ENCODE data around the gene RGS17. TPM values are rescaled to one million over a fixed set of nuclear protein-coding genes. Genes with fewer than 3 reads are reported as not detected.

RGS17 gene
- total RNA-seq (2013; cell fraction: nucleolus; rRNA removed): 0.17 TPM in 1 of 2 replicates, not detected in the other
- total RNA-seq (2014; rRNA removed): 0.06 TPM in 1 of 2 replicates, not detected in the other
- under 0.01 TPM in 1 of 2 replicates, not detected in the other for total RNA-seq (2014; rRNA removed; fragmentation: Illumina TruSeq; extraction: Trizol)
- total RNA-seq (2021): not detected in 2 replicates
- polyA plus RNA-seq (2011; ENCODE audit: low read depth): 0.03 TPM
- polyA plus RNA-seq (2011; rRNA removed): 0.10 and 0.14 TPM in 2 replicates
- 0.03 TPM in 1 of 2 replicates, not detected in the other for polyA plus RNA-seq (2011; cell fraction: cytosol; rRNA removed)
- polyA plus RNA-seq (2011; cell fraction: nucleus; rRNA removed): 0.01 TPM in 1 of 2 replicates, not detected in the other
- polyA plus RNA-seq (2012): 0.08 and 0.24 TPM in 2 replicates
- polyA plus RNA-seq (2014; fragmentation: Illumina TruSeq; extraction: Trizol): not detected in 2 replicates
- polyA plus RNA-seq (2014; fragmentation: Nextera tagmentation; extraction: Ambion mirVana): under 1 TPM; 0.11 to 0.29 TPM
- polyA plus RNA-seq (2014; rRNA removed): 0.01 TPM in 1 of 2 replicates, not detected in the other
- under 1 TPM; 0.17 to 0.20 TPM for polyA plus RNA-seq (2016; fragmentation: Nextera tagmentation; extraction: Ambion mirVana)
- not detected in 2 replicates for polyA minus RNA-seq (2011; rRNA and poly(A)+ RNA removed)
- not detected in 2 replicates for polyA minus RNA-seq (2011; cell fraction: cytosol; rRNA and poly(A)+ RNA removed)
- polyA minus RNA-seq (2011; cell fraction: nucleus; rRNA and poly(A)+ RNA removed): not detected in 2 replicates
- Bru-seq, nascent RNA: percentile 22 among the genes with signal in this experiment
- percentile 16 among the genes with signal in this experiment for BruChase-seq, experiment 1, labeled RNA remaining after a 6-hour chase
- BruChase-seq, experiment 2, labeled RNA remaining after a 2-hour chase: percentile 19 among the genes with signal in this experiment
- long read RNA-seq, experiment 1: 0 reads
- long read RNA-seq, experiment 2, partial matches to known transcripts: 0 of 3 reads
- long read RNA-seq, experiment 2, other reads (novel, unspliced or antisense): 2 of 3 reads

DNA sequence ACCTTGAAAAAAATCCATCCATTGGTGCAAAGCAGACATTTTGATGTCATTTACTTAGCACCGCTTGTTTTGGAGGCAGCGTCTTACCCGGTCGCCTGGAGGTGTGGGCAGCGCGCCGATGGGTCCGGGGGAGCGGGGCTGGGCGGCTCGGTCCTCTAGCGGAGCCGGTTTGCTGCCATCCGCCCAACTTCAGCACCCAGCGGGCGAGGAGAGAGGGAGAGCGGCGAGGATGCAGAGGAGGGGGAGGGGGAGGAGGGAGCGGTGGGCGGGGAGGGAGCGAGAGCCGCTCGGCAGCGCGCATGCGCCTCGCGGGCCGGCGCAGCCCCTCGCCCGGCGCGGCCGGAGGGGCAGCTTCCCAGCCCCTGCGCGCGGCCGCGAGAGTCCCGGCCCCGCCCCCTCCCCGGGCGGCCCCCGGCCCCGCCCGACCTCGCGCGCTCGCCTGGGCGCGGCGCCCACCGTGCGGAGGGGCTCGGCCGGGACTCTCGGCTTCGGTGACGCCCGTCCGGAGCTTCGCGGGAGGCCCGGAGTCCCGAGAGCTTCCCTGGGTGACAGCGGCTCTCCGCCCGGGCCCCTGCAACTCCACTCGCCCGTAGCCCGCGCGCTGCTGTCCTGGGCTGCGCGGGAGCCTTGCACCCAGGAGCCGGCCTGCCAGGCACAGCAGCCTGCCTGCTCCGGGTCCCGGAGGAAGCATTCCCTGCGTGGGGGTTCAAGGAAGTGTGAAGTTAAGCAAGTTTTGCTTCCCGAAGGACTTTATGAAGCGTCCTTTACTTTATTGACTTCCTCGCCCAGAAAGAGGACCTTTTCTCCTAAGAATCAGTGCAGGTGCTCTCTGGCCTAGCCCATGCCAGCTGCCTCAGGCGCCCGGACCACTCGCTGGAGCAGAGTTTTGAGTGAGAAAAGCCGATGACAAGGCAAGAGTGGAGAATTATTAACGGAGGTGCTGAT lies at the start of gene RGS17:
Gene RGS17 (minus strand): TSS at position 246 of the 945 bp plus-strand sequence. CDS start 87,264 bp downstream, outside the sequence.
- Histone ChIP-seq H3K4me3 (peak within 1 kb of the TSS; percentile 37; the same call in 1 of the 2 replicates), H4K20me1 (ENCODE audit: control insufficient read depth, insufficient read depth) (no peaks in the 10 kb centered on the region), H3K4me1 (ENCODE audit: control insufficient read depth, insufficient read depth, low read length) (no peaks in the 10 kb centered on the region), H3K9me3 (replicated peaks; ENCODE audit: control insufficient read depth, insufficient read depth, low read length) (no peaks in the 10 kb centered on the region), H3K36me3 (ENCODE audit: control insufficient read depth in 2 of 2, insufficient read depth in 2 of 2, low read length in 1 of 2) (no peaks in the 10 kb centered on the region), H3K27me3 (replicated peaks in 1 of 2; ENCODE audit: control insufficient read depth in 2 of 2, insufficient read depth in 2 of 2, low read length in 1 of 2) (peaks cover 3 to 15% of the 10 kb centered on the region in 2 experiments), H3K9ac (ENCODE audit: control insufficient read depth, insufficient read depth, low read length) (no peak within 1 kb of the TSS), H2AFZ (ENCODE audit: control insufficient read depth, low read depth, low read length) (peak within 1 kb of the TSS; percentile 51), H3K4me2 (ENCODE audit: control insufficient read depth, insufficient read depth) (peak within 1 kb of the TSS; percentile 76), H3K27ac (ENCODE audit: control insufficient read depth, insufficient read depth) (no peak within 1 kb of the TSS), H3K79me2 (ENCODE audit: control insufficient read depth, insufficient read depth, low read length) (no peaks in the 10 kb centered on the region)
- RAD21 ChIA-PET (ENCODE audit: unreplicated experiment): no interaction called here
- no peak for TF ChIP-seq SMC3 (IDR thresholded peaks at IDR 0.05; ENCODE audit: borderline replicate concordance, low read length)
- TF ChIP-seq NFYA (IDR thresholded peaks at IDR 0.05; ENCODE audit: borderline replicate concordance, low read depth, low read length): no peak
- TF ChIP-seq CBX5 (IDR thresholded peaks at IDR 0.05; ENCODE audit: low read depth): no peak
- TF ChIP-seq, protein P1, sequence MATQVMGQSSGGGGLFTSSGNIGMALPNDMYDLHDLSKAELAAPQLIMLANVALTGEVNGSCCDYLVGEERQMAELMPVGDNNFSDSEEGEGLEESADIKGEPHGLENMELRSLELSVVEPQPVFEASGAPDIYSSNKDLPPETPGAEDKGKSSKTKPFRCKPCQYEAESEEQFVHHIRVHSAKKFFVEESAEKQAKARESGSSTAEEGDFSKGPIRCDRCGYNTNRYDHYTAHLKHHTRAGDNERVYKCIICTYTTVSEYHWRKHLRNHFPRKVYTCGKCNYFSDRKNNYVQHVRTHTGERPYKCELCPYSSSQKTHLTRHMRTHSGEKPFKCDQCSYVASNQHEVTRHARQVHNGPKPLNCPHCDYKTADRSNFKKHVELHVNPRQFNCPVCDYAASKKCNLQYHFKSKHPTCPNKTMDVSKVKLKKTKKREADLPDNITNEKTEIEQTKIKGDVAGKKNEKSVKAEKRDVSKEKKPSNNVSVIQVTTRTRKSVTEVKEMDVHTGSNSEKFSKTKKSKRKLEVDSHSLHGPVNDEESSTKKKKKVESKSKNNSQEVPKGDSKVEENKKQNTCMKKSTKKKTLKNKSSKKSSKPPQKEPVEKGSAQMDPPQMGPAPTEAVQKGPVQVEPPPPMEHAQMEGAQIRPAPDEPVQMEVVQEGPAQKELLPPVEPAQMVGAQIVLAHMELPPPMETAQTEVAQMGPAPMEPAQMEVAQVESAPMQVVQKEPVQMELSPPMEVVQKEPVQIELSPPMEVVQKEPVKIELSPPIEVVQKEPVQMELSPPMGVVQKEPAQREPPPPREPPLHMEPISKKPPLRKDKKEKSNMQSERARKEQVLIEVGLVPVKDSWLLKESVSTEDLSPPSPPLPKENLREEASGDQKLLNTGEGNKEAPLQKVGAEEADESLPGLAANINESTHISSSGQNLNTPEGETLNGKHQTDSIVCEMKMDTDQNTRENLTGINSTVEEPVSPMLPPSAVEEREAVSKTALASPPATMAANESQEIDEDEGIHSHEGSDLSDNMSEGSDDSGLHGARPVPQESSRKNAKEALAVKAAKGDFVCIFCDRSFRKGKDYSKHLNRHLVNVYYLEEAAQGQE (IDR thresholded peaks at IDR 0.05; ENCODE audit: low read depth, low read length): 0 out of 2 replicates have a peak, but pooled peaks have one; percentile 36
- SMC1A ChIA-PET (ENCODE audit: uncharacterized antibody, unreplicated experiment): no interaction called here
- CTCF ChIA-PET: no interaction called here
- no peak for DNase-seq (ENCODE audit: low read depth, low spot score)
- POLR2A ChIA-PET: no interaction called here
- intact Hi-C loops (cut with micrococcal nuclease; ENCODE audit: unreplicated experiment) (loop anchor here (10.0 kb wide), 1 partner anchor 1343 kb away; no protein-coding TSS in a partner anchor), in situ Hi-C loops (cut with MboI) (no loop called here)
- WGBS (ENCODE audit: insufficient coverage, insufficient replicate concordance, low lambda C conversion rate, missing lambda C conversion rate): 30% methylated on average over 40 of the region's 89 CpGs
- ATAC-seq: no peak; the same call in 2 of the 3 replicates
- BruUV-seq (replicated peaks): no TSS peak
- no peak for FAIRE-seq
